Epithelial cell of prostate (primary cell): ENCODE results near the gene SLC44A4.
"Not testable (repeated sequence)": the region's sequence is repeated elsewhere in the genome, so short reads cannot be mapped to it uniquely, and the experiment has no call there.

Source experiments
- DNase-seq: peaks from one replicate; pipeline ENCODE4 v3.0.0-alpha.2; 2011; ENCODE audit warnings: low read depth, low spot score
- H3K27ac ChIP-seq: fragments of 450-650 bp; 2 replicates; pipeline ENCODE4 v1.5.1; 2017; ENCODE audit warnings: mild to moderate bottlenecking

SLC44A4 gene

DNA sequence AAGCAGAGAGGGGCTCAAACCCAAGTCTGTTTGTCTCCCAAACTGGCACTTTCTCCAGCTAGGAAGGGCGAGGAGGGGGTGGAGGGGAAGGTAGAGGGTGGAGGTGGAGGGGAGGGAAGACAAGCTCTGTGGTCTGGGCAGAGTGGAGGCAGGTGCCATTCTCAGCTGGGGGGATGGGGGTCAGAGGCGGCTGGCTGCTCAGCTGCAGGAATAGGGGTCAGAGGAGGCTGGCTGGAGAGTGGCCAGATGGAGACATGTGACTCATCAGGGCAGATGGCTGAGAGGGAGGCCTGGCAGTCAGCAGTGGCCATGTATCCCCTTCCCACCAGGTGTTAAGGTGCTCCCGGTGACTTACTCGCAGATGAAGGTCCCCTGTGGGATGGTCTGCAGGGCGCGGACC lies 3.5 kb upstream of the SLC44A4 start:
- H3K27ac ChIP-seq: no peak overlapping the region
- DNase-seq: no peak

DNA sequence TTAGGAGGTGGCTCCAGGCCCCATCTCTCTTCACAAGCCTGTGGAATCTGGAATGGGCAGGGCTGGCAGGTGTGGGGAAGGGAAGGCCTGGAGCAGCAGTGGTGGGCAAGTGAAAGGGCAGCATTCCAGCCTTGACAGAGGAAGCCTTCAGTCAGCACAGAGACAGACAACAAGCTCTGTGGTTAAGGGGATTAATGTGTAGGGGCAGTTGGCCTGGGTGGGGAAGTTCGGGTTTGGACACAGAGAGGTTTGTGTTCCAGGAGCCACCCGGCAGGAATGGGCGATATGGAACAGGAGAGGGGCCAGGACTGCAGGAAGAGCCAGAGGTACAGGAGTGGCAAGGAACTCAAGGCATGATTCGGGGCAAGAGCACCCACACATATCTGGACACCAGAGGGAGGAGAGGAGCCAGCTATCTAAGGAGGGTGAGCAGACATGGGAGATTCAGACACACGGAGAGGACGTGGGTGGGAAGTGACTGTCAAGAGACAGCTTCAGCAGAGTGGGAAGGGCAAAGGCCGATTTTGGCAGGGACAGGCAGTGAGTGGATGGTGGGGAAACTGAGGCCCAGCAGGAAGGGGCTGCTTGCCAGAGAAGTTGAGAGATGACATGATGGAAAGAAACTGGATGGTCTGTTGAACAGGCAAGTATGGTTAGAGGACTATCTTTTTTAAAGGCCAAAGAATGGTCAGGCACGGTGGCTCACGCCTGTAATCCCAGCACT lies 2.5 kb upstream of the SLC44A4 start:
- no peak overlapping the region for H3K27ac ChIP-seq
- no peak for DNase-seq

DNA sequence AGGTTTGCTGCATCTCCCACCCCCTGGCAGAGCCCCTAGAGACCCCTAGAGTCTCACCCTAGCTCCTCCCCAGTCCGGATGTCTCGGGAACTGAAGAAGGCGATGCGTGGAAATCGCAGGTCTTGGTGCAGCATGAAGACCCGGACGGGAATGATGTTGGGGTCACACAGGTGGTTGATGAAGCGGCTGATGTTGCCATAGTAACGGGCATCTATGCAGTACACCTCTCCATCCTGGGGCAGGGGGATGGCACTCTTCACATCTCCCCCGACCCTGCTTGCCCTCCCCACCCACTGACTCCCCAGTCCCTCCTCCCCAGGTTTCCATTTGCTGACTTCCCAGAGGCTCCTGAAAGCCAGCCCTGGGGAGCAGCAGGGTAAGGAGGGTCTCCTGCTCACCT lies 1.8 kb upstream of the SLC44A4 start:
- H3K27ac ChIP-seq: no peak overlapping the region
- no peak for DNase-seq

- DNase-seq: no peak
- no peak overlapping the region for H3K27ac ChIP-seq
Measured at GRCh38 chr6:31879901-31880300, 1.1 kb upstream of the SLC44A4 start.

- H3K27ac ChIP-seq: peak overlapping the region; percentile 66
- no peak for DNase-seq
Measured at GRCh38 chr6:31879143-31879542, 346 bp upstream of the SLC44A4 start.

- H3K27ac ChIP-seq: peak overlapping the region; percentile 66
- DNase-seq: no peak
Measured at GRCh38 chr6:31878222-31878621, 575 bp downstream of the SLC44A4 start.

DNA sequence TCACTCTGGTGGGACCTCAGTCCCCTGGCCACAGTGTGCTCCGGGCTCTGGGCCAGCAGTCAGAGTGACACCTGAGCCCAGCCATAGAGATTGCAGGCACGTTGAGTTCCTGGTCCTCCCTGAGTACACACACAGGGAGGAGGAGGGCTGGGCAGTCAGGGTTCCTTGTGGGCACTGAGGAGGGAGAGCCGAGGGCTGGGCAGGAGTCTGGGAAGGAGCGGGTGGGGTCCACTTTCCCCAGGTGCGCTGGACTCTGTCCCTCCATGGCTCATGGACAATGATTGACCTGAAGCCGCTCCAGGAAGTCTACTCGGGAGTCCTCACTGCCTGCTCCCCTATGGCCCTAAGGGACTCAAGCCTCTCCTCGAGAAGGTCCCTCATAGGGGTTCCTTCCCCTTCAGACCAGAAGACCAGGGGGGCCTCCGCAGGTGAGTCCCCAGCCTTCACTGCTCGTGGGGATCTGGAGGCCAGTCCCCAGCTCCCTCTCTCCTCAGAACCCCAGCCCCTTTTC lies 1.1 kb downstream of the SLC44A4 start:
- no peak overlapping the region for H3K27ac ChIP-seq
- no peak for DNase-seq

DNA sequence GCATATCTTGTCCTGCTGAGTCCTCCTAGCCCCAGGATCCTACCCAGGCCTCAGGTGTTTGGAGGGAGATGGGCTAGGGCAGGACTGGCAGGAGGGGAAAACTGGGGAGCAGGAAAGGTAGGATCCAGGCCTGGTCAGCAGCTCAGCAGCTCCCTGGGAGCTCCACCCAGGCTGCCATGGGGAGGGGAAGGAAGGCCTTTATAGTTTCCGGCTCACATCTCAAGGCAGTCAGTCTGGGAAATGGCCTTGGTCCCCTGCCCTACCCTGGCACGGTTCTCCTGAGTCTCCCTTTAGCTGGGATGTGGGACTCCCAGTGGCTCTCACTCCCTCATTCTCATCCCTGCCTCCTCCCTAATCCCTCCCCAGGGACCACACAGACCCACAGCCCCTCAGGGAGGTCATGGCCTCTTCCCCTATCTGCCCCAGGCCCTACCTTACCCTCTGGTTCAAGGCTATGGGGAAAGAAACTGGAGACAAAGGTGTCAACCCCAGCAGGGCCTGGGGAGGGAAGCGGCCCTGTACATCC lies 1.6 kb downstream of the SLC44A4 start:
- H3K27ac ChIP-seq: no peak overlapping the region
- no peak for DNase-seq

DNA sequence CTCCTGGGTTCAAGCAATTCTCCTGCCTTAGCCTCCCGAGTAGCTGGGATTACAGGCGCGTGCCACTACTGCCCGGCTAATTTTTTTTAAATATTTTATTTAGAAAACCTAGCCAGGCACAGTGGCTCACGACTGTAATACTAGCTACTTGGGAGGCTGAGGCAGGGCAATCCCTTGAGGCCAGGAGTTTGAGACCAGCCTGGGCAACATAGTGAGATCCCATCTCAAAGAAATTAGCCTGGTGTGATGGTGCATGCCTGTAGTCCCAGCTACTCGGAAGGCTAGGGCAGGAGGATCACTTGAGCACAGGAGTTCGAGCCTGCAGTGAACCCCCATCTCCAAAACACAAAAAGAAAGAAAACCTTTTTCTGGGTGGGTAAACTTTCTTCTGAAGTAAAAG lies 2.4 kb downstream of the SLC44A4 start:
- DNase-seq: no peak
- no peak overlapping the region for H3K27ac ChIP-seq

DNA sequence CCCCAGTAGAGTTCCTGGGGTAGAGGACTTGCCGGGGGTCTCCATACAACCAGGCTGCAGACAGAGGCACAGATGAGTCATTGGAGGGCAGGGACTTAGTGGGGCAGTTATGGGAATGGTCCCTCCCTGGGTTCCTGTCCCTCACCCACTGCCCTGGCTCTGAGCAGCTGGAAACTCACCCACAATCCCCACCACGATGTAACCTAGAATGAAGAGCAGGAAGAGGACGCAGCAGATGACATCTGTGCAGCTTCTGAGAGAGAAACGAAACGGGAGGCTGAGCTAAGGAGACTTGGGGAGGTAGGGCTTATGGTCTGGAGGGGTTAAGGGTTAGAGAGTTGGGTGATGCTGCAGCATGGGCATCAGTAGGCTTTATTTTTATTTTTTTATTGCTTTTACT lies 2.9 kb downstream of the SLC44A4 start:
- no peak for DNase-seq
- H3K27ac ChIP-seq: no peak overlapping the region

DNA sequence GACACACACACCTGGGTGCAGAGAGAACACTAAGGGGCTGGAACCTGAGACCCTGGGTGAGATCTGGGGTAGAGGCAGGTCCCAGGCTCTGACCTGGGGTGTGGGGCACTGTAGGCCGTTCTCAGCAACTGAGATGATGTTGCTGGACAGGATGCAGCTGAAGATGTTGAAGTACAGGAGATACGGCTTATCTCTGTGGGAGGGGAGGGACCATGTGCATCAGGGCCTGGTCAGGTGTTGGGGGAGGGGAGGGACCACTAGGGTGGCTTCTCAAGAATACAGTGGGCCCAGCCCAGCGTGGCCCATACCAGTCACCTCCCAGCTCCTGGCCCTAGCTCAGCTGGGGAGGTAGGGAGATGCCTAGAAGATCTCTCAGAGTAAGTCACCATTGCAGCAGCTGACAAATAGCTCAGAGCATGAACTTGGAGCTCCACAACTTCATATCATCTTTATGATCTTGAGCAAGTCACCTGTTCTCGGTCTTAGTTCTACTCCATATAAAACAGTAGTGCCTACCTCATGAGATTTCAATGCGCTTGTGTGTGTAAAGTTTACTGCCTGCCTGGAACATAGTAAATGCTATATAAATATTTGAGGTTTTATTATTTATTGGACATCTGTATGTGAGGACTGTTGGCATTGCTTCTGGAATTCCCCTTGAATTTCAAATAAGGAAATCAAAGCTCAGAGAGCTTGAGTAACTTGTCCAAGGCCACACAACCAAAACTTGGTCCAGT lies 3.8 kb downstream of the SLC44A4 start:
- DNase-seq: no peak
- H3K27ac ChIP-seq: no peak overlapping the region

- no peak for DNase-seq
- no peak overlapping the region for H3K27ac ChIP-seq
Measured at GRCh38 chr6:31874084-31874670, 4.6 kb downstream of the SLC44A4 start.

GRCh38 chr6:31871046-31871659 lies 7.6 kb downstream of the SLC44A4 start:
- no peak for DNase-seq
- H3K27ac ChIP-seq: no peak overlapping the region

DNA sequence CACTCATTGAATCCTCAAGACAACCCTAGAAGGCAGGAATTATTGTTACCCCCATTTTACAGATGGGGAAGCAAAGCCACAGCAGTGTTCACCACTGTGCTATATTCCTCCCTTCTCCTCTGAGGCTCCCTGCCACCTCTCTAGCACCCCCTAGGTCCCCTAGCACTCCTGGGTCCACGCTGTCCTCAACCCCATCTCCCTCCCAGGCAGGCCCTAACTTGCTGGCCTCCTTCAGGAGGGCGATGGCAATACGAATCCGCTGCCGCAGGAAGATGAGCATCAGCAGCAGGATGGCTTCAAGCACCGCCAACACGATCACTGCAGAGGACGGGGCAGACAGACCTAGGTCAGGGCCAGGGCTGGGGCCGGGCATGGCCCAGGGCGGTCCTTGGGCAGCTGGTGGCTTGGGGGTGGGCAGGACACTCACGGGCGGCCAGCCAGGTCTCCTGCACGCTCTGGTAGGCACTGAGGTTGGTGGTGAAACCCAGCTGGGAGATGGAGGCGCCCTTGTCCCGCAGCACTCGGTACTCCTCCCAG lies 8.3 kb downstream of the SLC44A4 start:
- DNase-seq: no peak
- no peak overlapping the region for H3K27ac ChIP-seq

- no peak overlapping the region for H3K27ac ChIP-seq
- no peak for DNase-seq
Measured at GRCh38 chr6:31869343-31869742, 9.5 kb downstream of the SLC44A4 start.

- not testable (repeated sequence) for H3K27ac ChIP-seq, DNase-seq
Measured at GRCh38 chr6:31868658-31868971, 10.2 kb downstream of the SLC44A4 start.

GRCh38 chr6:31865205-31866118 lies 13.3 kb downstream of the SLC44A4 start:
- no peak overlapping the region for H3K27ac ChIP-seq
- no peak for DNase-seq

GRCh38 chr6:31864818-31865204 lies 14.0 kb downstream of the SLC44A4 start:
- DNase-seq: no peak
- H3K27ac ChIP-seq: no peak overlapping the region

GRCh38 chr6:31864123-31864562 lies 14.7 kb downstream of the SLC44A4 start:
- not testable (repeated sequence) for DNase-seq, H3K27ac ChIP-seq
